Smooth muscle cell (in vitro differentiated cells): Measurements from ENCODE around the gene SCO2. TPM values are rescaled to one million over a fixed set of nuclear protein-coding genes. Genes with fewer than 3 reads are reported as not detected.

Source experiments
- DNase-seq: peaks from one replicate; lab custom pipeline; 2025; ENCODE audit not compliant: unreplicated experiment; lab: John Stamatoyannopoulos, UW
- H2AFZ ChIP-seq: fragments of 200-600 bp; sonication (generic); 2 replicates; pipeline ENCODE4 v1.6.0; 2016; ENCODE audit warnings: antibody characterized with exemption, low read depth, mild to moderate bottlenecking
- H3F3A ChIP-seq: fragments of 200-600 bp; sonication (generic); 2 replicates; pipeline ENCODE4 v1.6.0; 2017; ENCODE audit warnings: antibody characterized with exemption, low read depth
- H3K27ac ChIP-seq: fragments of 200-600 bp; sonication (generic); 2 replicates; pipeline ENCODE4 v1.5.1; 2016; ENCODE audit warnings: low read depth, mild to moderate bottlenecking
- H3K27me3 ChIP-seq: fragments of 200-600 bp; sonication (generic); 2 replicates; pipeline ENCODE4 v1.6.1; 2016; ENCODE audit warnings: low read depth, mild to moderate bottlenecking
- H3K36me3 ChIP-seq: fragments of 200-600 bp; sonication (generic); 2 replicates; pipeline ENCODE4 v1.5.1; 2016; ENCODE audit warnings: low read depth
- H3K4me1 ChIP-seq: fragments of 200-600 bp; sonication (generic); 2 replicates; pipeline ENCODE4 v1.5.1; 2016; ENCODE audit warnings: low read depth
- H3K4me2 ChIP-seq: fragments of 200-600 bp; sonication (generic); 2 replicates; pipeline ENCODE4 v1.6.0; 2016; ENCODE audit warnings: mild to moderate bottlenecking
- H3K4me3 ChIP-seq: fragments of 200-600 bp; sonication (generic); 2 replicates; pipeline ENCODE4 v1.5.1; 2016; ENCODE audit warnings: mild to moderate bottlenecking
- H3K79me2 ChIP-seq: fragments of 200-600 bp; sonication (generic); 2 replicates; pipeline ENCODE4 v1.6.0; 2016; ENCODE audit warnings: low read depth, mild to moderate bottlenecking
- H3K9ac ChIP-seq: fragments of 200-600 bp; sonication (generic); 2 replicates; pipeline ENCODE4 v1.6.0; 2016; ENCODE audit warnings: low read depth
- H3K9me3 ChIP-seq: fragments of 200-600 bp; sonication (generic); replicated peaks from 2 replicates; pipeline ENCODE4 v1.5.1; 2016; ENCODE audit warnings: low read depth
- H4K20me1 ChIP-seq: fragments of 200-600 bp; sonication (generic); 2 replicates; pipeline ENCODE4 v1.6.0; 2016; ENCODE audit warnings: low read depth
- WGBS: methylation state at CpG from one replicate; pipeline ENCODE4 v1.1.7; 2016; ENCODE audit warnings: low lambda C conversion rate; 5-methylcytosine and 5-hydroxymethylcytosine counted together
- polyA plus RNA-seq: library from polyadenylated mRNA; unstranded; fragments of >200 nt; fragmentation: Nextera tagmentation; extraction: Ambion mirVana; gene quantifications from 2 replicates; pipeline ENCODE4 v1.2.1, GENCODE V29; 2016
- total RNA-seq: library from RNA; depleted of rRNA; stranded (reverse); fragments of >200 nt; gene quantifications from 2 replicates; pipeline ENCODE4 v1.2.3, GENCODE V29; 2014
- TF ChIP-seq, protein P1 (sequence below): fragments of 200-600 bp; sonication (generic); IDR thresholded peaks from 2 replicates; pipeline ENCODE4 v1.5.1; 2017; ENCODE audit warnings: borderline replicate concordance, mild to moderate bottlenecking, antibody characterized with exemption; ENCODE audit not compliant: insufficient read depth, poor library complexity, severe bottlenecking

Gene SCO2
- total and polyA plus RNA-seq, 2 experiments from 2014 or later: 1.5 to 22.6 TPM

DNA sequence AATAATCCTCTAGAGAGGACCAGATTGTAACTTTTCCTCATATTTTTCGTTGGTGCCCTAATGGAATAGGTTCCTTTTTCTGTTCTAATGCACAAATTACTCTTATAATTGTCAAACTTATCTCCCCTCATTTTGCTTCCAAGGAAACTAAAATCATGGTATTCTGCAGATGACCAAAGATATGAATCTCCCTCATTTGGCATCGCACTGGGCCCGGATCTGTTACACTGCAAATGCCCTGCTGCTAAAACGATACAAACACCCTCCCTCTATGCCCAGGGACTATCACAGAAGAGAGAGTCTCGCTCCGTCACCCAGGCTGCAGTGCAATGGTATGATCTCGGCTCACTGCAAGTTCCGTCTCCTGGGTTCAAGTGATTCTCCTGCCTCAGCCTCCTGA is 27.9 kb upstream of the SCO2 start:
- 78% methylated on average over 8 of the region's 8 CpGs for WGBS
- TF ChIP-seq, protein P1, sequence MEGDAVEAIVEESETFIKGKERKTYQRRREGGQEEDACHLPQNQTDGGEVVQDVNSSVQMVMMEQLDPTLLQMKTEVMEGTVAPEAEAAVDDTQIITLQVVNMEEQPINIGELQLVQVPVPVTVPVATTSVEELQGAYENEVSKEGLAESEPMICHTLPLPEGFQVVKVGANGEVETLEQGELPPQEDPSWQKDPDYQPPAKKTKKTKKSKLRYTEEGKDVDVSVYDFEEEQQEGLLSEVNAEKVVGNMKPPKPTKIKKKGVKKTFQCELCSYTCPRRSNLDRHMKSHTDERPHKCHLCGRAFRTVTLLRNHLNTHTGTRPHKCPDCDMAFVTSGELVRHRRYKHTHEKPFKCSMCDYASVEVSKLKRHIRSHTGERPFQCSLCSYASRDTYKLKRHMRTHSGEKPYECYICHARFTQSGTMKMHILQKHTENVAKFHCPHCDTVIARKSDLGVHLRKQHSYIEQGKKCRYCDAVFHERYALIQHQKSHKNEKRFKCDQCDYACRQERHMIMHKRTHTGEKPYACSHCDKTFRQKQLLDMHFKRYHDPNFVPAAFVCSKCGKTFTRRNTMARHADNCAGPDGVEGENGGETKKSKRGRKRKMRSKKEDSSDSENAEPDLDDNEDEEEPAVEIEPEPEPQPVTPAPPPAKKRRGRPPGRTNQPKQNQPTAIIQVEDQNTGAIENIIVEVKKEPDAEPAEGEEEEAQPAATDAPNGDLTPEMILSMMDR: no peak
- Histone ChIP-seq H3K27ac (no peak overlapping the region), H3K27me3 (no peaks in the 10 kb centered on the region), H3K36me3 (no peaks in the 10 kb centered on the region), H3K79me2 (no peaks in the 10 kb centered on the region), H3K4me1 (no peaks in the 10 kb centered on the region), H2AFZ (no peak overlapping the region), H4K20me1 (no peaks in the 10 kb centered on the region), H3K9ac (no peak overlapping the region), H3K4me3 (no peak overlapping the region), H3K9me3 (no peaks in the 10 kb centered on the region), H3F3A (no peaks in the 10 kb centered on the region), H3K4me2 (no peak overlapping the region)
- DNase-seq: no peak

DNA sequence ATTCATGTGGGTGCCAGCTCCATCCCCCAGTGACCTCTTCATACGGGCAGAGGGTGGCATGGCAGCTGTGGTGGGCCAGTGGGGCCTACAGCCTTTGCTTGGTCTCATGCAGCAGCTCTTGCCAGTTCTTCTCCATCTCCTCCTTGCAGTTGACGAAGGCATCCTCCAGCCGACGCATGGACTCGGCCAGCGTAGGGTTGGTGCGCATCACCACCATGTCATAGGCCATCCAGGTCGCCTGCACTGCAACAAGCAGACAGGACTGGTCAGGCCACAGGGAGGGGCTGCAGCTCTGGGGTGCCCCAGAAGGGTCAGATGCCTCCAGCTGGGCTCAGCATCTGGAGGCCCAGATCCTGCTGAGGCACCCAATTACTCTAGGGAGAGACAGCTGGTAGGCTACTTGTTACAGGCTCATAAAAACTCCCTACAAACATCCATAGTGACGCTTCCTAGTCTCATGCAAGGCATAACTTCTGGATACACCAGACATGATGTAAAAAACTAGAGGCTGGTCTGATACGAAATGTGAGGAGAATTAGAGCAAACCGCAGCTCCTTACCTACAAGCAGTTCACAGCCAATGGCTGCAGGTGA is 25.9 kb upstream of the SCO2 start:
- Histone ChIP-seq H3K9me3 (no peaks in the 10 kb centered on the region), H3F3A (no peaks in the 10 kb centered on the region), H3K79me2 (no peaks in the 10 kb centered on the region), H3K9ac (no peak overlapping the region), H3K27ac (no peak overlapping the region), H3K4me1 (no peaks in the 10 kb centered on the region), H3K27me3 (no peaks in the 10 kb centered on the region), H2AFZ (no peak overlapping the region), H3K36me3 (no peaks in the 10 kb centered on the region), H3K4me3 (no peak overlapping the region), H4K20me1 (no peaks in the 10 kb centered on the region), H3K4me2 (no peak overlapping the region)
- whole genome bisulfite sequencing: 92% methylated on average over 11 of the region's 11 CpGs
- TF ChIP-seq, protein P1: no peak
- no peak for DNase-seq

- H3K27ac ChIP-seq: no peak overlapping the region
- no peak overlapping the region for H3K4me3 ChIP-seq
- no peak for DNase-seq
- TF ChIP-seq, protein P1: no peak
- H3K79me2 ChIP-seq: no peaks in the 10 kb centered on the region
- no peak overlapping the region for H3K4me2 ChIP-seq
- no peak overlapping the region for H3K9ac ChIP-seq
- H3F3A ChIP-seq: no peaks in the 10 kb centered on the region
- no peaks in the 10 kb centered on the region for H3K36me3 ChIP-seq
- H3K9me3 ChIP-seq: no peaks in the 10 kb centered on the region
- no peaks in the 10 kb centered on the region for H3K4me1 ChIP-seq
- no peaks in the 10 kb centered on the region for H3K27me3 ChIP-seq
- WGBS: 90% methylated on average over 8 of the region's 8 CpGs
- H2AFZ ChIP-seq: no peak overlapping the region
- H4K20me1 ChIP-seq: no peaks in the 10 kb centered on the region
Measured at GRCh38 chr22:50550395-50550794, 25.0 kb upstream of the SCO2 start.
